Myocyte (in vitro differentiated cells): Measurements from ENCODE around the gene TRIM28. TPM values are rescaled to one million over a fixed set of nuclear protein-coding genes. Genes with fewer than 3 reads are reported as not detected.
"Not testable (repeated sequence)": the region's sequence is repeated elsewhere in the genome, so short reads cannot be mapped to it uniquely, and the experiment has no call there.

Experiments used
- DNase-seq: peaks from one replicate; pipeline ENCODE4 v3.0.0-alpha.2; 2012; ENCODE audit warnings: low read depth
- microRNA-seq: library from miRNA; unstranded; fragments of <30 nt; microRNA quantifications from one replicate; pipeline ENCODE4, GENCODE V29; 2016
- total RNA-seq: library from RNA; depleted of rRNA; stranded (reverse); fragments of >200 nt; gene quantifications from 2 replicates; pipeline ENCODE4 v1.2.3, GENCODE V29; 2014

The TRIM28 gene
- total RNA-seq, 1 donor from 2014 or later = 268 TPM

DNA sequence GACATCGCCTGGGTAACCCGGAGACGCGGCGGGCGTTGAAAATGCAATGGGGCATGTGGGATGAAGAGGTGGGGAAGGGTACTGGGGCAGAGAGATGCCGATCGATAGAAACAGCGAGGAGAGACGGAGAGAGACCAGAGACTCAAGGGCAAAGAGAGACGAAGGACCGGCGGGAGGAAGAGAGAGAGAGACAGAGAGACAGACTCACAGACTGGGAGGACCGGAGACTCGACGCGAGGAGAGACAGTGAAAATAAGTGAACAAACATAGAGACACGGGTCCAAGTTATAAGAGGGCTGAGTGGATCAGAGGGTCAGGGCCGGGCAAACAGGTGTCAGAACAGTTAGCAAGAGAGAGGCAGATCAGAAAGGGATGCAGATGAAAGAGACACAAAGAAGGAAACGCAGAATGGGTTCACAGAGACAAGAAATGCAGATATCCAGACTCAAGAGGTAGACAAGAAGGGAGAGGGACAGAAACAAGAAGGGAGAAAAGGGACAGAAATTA lies 29.8 kb downstream of the TRIM28 start:
- no peak for DNase-seq

DNA sequence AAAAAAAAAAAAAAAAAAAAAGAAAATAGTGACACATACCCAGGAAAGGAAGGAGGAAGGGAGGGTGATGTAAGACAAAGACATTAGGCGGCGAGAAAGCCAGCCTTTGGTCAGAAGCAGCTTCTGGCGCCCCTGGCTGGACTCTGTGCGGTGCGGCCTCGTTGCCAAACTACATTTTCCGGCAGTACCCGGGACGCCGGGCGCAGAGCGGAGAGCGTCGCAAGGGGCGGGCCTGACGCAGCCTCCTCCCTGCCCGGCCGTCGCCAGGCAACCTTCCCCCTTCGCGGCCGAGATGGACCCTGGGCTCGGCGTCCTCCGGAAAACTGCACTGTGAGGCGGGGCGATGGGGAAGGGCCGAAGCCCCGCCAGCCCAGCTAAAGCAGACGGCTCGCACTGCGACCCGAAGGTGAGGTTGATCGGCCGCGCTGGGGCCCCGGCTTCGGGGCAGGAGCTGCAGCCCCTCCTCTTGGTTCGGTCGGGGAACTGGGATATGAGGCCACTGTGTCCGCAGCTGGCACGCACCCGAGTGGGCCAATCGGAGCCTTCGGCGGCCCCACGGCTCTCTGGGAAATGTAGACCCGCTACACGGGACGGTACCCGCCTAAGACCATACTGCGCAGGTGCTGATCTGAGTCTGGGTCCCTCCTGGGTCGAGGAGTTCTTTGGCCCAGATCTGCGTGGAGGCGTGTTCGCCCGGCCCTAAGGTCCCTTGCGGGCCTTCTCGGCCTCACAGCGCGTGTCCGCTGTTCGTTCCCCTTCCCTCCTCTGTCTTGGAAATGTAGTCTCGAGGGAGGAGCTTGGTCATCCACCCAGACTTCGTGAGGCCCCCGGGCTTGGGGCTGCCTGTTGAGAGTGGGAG lies 31.5 kb downstream of the TRIM28 start:
- peak; percentile 95 for DNase-seq

DNA sequence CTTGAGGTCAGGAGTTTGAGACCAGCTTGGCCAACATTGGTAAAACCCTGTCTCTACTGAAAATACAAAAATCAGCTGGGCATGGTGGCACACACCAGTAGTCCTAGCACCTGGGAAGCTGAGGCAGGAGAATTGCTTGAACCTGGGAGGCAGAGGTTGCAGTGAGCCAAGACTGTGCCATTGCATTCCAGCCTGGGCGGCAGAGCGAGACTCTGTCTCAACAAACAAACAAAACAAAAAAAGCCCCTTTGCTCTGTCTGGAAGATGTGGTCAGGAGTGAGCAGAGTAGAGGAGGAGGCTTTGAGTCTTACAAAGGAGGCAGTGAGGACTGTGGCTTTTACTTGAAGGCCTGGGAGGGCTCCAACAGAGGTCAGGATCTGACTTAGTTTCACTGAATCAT lies 33.7 kb downstream of the TRIM28 start:
- not testable (repeated sequence) for DNase-seq

DNA sequence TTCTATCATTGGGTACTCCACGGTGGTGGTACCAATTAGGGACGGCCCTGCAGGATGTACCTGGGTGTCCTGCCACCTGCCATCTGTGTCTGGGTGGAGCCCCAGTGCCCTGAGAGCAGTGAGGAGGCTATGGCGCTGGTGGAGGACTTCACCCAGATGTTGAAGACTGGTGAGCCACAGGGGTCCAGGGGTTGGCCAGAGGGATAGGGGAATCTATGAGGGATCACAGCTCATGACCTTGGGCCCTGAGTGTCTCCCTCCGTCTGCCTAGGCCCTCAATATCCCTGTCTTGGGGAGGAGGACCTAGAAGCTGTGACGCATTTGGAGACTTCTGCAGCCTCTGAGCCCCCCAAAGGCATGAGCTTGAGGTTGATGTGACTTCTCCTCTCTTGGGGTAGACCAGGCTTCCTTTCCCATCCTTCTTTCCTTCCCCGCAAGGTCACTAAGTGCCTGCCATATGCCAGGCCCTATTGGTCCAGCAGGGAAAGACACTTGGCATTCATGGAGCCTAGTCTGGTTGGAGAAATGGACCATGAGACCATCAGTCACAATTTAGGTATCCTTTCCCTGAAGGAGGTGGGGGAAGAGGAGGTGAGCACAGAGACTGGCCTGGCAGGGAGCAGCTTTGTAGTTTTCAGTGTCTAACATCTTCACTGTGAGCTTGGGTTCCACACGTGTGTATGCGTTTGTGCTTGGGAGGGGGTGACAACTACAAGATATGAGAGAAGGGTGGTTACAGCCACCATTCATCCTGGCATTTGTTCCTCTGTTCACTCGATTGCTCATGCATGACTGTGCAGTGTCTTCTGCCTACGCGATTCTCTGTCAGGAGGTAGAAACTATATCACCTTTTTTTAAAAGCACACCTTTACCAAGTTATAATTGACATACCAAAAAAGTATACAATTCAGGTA lies 34.4 kb downstream of the TRIM28 start:
- DNase-seq = no peak

DNA sequence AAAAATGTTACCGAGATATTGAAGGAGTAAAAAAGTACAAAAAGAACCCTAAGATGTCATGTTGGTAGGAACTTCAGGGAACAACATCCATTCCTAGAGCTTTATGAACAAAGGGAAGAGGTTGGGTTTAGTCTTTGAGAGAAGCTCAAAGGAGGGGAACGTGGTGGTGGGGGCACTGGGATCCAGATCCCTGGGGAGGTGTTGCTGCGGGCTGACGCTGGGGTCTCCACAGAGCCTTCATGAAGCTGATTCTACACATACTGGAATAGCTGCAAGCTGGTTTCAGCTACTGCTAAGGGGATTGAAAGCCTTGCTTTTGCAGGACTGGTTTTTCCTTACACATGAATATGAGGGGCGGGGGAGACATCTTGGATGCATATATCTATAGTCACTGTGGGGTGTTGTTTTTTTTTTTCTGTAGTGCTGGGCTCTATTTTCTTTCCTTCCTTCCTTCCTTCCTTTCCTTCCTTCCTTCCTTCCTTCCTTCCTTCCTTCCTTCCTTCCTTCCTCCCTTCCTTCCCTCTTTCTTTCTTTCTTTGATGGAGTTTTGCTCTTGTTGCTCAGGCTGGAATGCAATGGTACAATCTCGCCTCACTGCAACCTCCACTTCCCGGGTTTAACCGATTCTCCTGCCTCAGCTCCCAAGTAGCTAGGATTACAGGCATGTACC lies 35.7 kb downstream of the TRIM28 start:
- no peak for DNase-seq

DNA sequence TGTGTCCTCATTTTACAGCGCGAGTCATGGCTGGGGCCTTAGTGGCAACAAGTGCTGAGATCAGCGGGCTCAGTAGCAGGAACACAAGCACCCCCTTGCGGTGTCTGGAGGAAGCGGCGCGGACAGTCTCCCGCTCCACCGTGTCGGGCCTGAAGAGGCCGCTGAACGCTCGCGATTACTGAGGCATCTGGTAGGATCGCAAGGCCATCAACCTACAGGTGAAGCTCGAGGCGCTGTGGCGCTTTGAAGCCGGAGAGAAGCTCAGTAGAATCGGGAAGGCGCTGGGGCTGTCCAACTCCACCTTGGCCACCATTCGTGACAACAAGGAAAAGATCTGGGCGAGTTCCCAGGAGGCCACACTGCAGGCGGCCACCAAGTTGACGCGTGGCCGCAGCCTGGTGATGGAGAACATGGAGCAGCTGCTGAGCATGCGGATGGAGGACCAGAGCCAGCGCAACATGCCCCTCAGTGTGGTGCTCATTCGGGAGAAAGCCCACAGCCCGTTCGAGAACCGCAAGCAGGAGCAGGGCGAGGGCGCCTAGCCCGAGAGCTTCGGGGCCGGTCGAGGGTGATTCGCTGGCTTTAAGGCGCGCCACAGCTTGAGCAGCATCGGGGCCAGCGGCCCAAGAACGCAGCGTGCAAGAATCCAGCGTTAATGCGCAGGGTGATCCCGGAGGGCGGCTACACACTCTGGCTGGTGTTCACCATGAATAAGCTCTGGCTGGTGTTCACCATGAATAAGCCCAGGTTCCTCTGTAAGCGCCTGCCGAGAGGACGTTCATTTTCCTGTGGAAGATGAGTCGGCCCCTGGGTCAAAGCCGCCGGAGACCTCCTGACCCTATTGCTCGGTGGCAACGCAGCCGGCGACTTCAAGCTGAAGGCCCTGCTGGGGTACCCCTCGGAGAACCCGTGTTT lies 37.6 kb downstream of the TRIM28 start:
- DNase-seq = peak; percentile 90

DNA sequence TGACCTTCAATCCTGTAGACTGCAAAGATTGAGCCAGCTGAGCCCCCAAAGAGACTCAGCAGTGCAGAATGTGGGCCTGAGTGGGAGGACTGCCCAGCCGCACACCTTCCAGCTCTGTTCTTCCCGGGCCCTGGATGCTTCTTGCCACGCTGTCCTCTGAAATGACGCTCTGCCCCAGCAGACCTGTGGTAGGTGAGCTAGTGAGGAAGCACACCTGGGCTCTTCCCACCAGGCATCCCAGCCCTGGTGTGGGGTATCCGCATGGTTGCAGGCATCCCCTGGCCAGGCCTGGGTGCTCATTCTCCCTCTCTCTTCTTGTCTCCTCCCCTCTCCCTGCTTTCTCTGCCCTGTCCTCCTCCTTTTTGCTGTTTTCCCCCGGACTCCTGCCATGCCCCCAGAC lies 39.1 kb downstream of the TRIM28 start:
- DNase-seq = no peak

DNA sequence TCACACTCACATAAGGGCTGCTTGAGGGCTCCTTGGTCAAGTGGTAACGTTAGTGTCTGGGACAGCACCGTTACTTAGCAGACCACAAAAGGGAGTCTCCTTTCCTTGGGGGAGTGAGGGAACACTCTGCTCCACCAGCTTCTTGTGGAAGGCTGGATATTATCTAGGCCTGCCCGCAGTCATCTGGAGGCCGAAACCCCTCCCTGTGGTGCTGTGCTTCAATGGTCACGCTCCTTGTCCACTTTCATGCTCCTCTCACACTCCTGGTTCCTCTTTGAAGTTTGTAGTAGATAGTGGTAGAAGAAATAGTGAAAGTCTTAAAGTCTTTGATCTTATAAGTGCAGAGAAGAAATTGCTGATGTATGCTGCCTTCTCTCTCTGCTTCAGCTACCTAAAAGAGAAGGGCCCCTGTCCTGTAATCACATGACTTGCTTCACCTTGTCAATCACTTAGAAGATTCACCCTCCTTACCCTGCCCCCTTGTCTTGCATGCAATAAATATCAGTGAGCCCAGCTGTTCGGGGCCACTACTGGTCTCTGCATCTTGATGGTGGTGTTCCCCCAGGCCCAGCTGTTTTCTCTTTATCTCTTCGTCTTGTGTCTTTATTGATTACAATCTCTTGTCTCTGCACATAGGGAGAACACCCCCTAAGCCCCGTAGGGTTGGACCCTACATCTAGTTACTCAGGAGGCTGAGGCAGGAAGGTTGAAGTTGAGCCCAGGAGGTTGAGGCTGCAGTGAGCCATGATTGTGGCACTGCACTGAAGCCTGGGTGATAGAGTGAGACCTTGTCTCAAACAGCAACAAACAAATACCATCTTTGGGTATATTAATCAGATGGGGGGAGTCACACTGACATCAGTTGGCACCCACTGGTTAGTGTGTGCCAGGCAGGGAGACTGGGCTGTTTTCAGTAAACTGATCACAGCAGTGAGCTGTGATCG lies 40.9 kb downstream of the TRIM28 start:
- DNase-seq = no peak

DNA sequence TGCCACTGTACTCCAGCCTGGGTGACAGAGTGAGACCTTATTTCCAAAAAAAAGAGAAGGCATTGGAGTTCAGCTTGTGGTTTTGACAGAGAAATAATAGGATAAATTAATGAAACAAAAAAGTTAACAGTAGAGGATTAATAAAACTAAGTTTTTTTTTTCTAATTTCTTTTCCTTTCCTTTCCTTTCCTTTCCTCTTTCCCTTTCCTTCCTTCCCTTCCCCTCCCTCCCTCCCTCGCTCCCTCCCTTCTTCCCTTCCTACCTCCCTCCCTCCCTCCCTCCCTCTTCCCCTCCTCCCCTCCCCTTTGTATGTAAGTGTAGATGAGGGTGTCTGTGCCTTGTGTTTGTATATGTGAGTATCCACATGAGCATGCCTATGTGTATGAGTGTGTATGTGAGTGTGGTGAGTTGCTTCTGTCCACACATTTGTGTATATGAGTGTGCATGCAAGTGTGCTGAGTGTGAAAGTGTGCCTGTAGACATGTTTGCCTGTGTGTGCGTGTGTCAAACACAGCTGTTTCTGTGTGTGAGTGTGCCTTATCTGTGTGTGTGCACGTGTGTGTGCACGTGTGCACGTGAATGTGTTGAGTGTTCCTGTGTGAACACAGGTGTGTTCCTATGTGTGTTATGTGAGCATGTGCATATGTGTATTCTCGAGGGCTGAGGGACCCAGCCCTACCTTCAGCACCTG lies 41.7 kb downstream of the TRIM28 start:
- DNase-seq = no peak

DNA sequence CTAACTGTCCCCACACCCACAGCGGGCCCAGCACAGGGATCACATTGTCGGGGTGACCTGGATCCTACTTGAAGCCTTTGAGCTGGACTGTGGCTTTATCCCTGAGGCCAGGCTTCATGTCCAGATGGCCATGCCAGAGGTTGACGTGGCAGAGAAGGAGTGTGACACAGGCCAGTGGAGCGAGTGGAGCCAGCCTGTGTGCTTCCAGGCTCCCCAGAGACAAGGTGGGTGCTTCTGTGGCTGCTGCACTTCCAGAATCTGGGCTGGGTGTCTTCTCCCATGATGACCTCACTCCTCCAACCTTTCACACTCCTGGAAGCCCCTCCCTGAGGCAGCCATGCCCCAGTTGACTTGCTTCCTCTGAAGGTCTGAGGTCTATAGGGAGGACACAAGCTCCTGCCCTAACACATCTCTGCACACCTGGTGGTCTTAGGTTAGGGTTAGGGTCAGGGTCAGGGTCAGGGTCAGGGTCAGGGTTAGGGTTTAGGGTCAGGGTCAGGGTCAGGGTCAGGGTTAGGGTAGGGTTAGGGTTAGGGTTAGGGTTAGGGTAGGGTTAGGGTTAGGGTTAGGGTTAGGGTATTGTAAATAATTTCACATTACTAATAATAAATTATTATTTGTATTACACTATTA lies 42.4 kb downstream of the TRIM28 start:
- peak; percentile 50 for DNase-seq

Small RNA genes lying within 50 kb of the gene (microRNA-seq; reads per million reads assigned to microRNA genes)
- gene MIR6807 = not detected

Other genes starting within 250 kb of the TRIM28 start
- 33.9 and 54.9 TPM in 2 replicates for gene ERVK3-1, start 238.7 kb upstream of the TRIM28 start, total RNA-seq
- 2.8 and 3.5 TPM in 2 replicates for gene ZSCAN22, start 217.1 kb upstream of the TRIM28 start, total RNA-seq
- gene A1BG, start 190.6 kb upstream of the TRIM28 start, total RNA-seq = 31.5 and 49.6 TPM in 2 replicates
- 1.5 and 1.7 TPM in 2 replicates for gene ZNF497, start 181.3 kb upstream of the TRIM28 start, total RNA-seq
- 5.5 and 5.8 TPM in 2 replicates for gene ZNF837, start 163.0 kb upstream of the TRIM28 start, total RNA-seq
- gene RPS5, start 156.8 kb upstream of the TRIM28 start, total RNA-seq = 1,152 and 1,471 TPM in 2 replicates
- gene RNF225, start 148.4 kb upstream of the TRIM28 start, total RNA-seq = not detected in 2 replicates
- 12.7 and 19.4 TPM in 2 replicates for gene ZNF584, start 135.4 kb upstream of the TRIM28 start, total RNA-seq
- 6.1 and 6.9 TPM in 2 replicates for gene ZNF132, start 103.9 kb upstream of the TRIM28 start, total RNA-seq
- gene ZNF324B, start 92.4 kb upstream of the TRIM28 start, total RNA-seq = 6.8 and 8.3 TPM in 2 replicates
- gene ZNF324, start 77.0 kb upstream of the TRIM28 start, total RNA-seq = 15.0 and 15.3 TPM in 2 replicates
- gene ZNF446, start 67.7 kb upstream of the TRIM28 start, total RNA-seq = 12.6 and 14.1 TPM in 2 replicates
- 2.9 and 4.5 TPM in 2 replicates for gene SLC27A5, start 32.1 kb upstream of the TRIM28 start, total RNA-seq
- gene ZBTB45, start 24.3 kb upstream of the TRIM28 start, total RNA-seq = 7.2 and 10.9 TPM in 2 replicates
- gene CHMP2A, start 11.0 kb downstream of the TRIM28 start, total RNA-seq = 120 and 132 TPM in 2 replicates
- 76.1 and 92.4 TPM in 2 replicates for gene UBE2M, start 14.5 kb downstream of the TRIM28 start, total RNA-seq
- 20.4 and 22.3 TPM in 2 replicates for gene MZF1, start 29.3 kb downstream of the TRIM28 start, total RNA-seq